Loucy (cell line): Measurements from ENCODE around the gene FAM13A.

Experiments used
- H2AFZ ChIP-seq: fragments of 200-600 bp; sonication (generic); 2 replicates; pipeline ENCODE4 v1.6.0; 2016; ENCODE audit warnings: antibody characterized with exemption, mild to moderate bottlenecking, low read length, moderate library complexity
- H3F3A ChIP-seq: fragments of 200-600 bp; 2 replicates; pipeline ENCODE4 v1.6.0; 2016; ENCODE audit warnings: antibody characterized with exemption, low read depth, mild to moderate bottlenecking
- H3K27me3 ChIP-seq: fragments of 200-600 bp; sonication (generic); 2 replicates; pipeline ENCODE4 v1.6.1; 2014; ENCODE audit warnings: low read length, mild to moderate bottlenecking; ENCODE audit not compliant: insufficient read depth, poor library complexity, severe bottlenecking
- H3K36me3 ChIP-seq: fragments of 200-600 bp; sonication (generic); 2 replicates; pipeline ENCODE4 v1.6.1; 2016; ENCODE audit warnings: low read length; ENCODE audit not compliant: insufficient read depth
- H3K4me1 ChIP-seq: fragments of 200-600 bp; sonication (generic); 2 replicates; pipeline ENCODE4 v1.5.1; 2014; ENCODE audit warnings: low read length, mild to moderate bottlenecking; ENCODE audit not compliant: insufficient read depth, poor library complexity, severe bottlenecking
- H3K4me2 ChIP-seq: fragments of 200-600 bp; sonication (generic); 2 replicates; pipeline ENCODE4 v1.6.0; 2014; ENCODE audit warnings: antibody characterized with exemption, low read length, low read depth, mild to moderate bottlenecking; ENCODE audit not compliant: poor library complexity, severe bottlenecking
- H3K4me3 ChIP-seq: fragments of 200-600 bp; sonication (generic); 2 replicates; pipeline ENCODE4 v1.5.1; 2014; ENCODE audit warnings: low read length, mild to moderate bottlenecking, mixed read lengths; ENCODE audit not compliant: poor library complexity, severe bottlenecking
- H3K79me2 ChIP-seq: fragments of 200-600 bp; sonication (generic); 2 replicates; pipeline ENCODE4 v1.6.1; 2014; ENCODE audit warnings: low read length; ENCODE audit not compliant: insufficient read depth
- H3K9ac ChIP-seq: fragments of 200-600 bp; sonication (generic); 2 replicates; pipeline ENCODE4 v1.6.0; 2014; ENCODE audit warnings: mild to moderate bottlenecking, low read depth, low read length, moderate library complexity; ENCODE audit not compliant: poor library complexity, severe bottlenecking
- H3K9me2 ChIP-seq: fragments of 200-600 bp; sonication (generic); replicated peaks from 2 replicates; pipeline ENCODE4 v1.6.1; 2016; ENCODE audit warnings: low read depth, low read length, mixed read lengths
- H3K9me3 ChIP-seq: fragments of 200-600 bp; sonication (generic); 2 replicates; pipeline ENCODE4 v1.6.1; 2014; ENCODE audit warnings: mild to moderate bottlenecking, antibody characterized with exemption, low read length, low read depth; ENCODE audit not compliant: insufficient read depth
- H4K20me1 ChIP-seq: fragments of 200-600 bp; sonication (generic); 2 replicates; pipeline ENCODE4 v1.6.0; 2014; ENCODE audit warnings: antibody characterized with exemption, low read length, mild to moderate bottlenecking; ENCODE audit not compliant: insufficient read depth, poor library complexity, severe bottlenecking
- CTCF ChIP-seq: fragments of 200-600 bp; sonication (generic); conservative IDR thresholded peaks from 2 replicates; pipeline ENCODE4 v1.5.1; 2014; ENCODE audit warnings: mild to moderate bottlenecking, antibody characterized with exemption, low read length
- EZH2phosphoT487 ChIP-seq: fragments of 200-600 bp; IDR thresholded peaks from 2 replicates; pipeline ENCODE4 v1.6.1; 2018; ENCODE audit warnings: antibody characterized with exemption, mild to moderate bottlenecking, moderate library complexity, borderline replicate concordance

FAM13A gene

GRCh38 chr4:88999392-88999930, 57.5 kb downstream of the FAM13A start:
- Histone ChIP-seq H4K20me1 (no peaks in the 10 kb centered on the region), H3F3A (no peaks in the 10 kb centered on the region), H3K79me2 (no peaks in the 10 kb centered on the region), H3K4me1 (no peaks in the 10 kb centered on the region), H3K9me2 (no peaks in the 10 kb centered on the region), H3K4me3 (no peak overlapping the region), H2AFZ (no peak overlapping the region), H3K9ac (no peak overlapping the region), H3K36me3 (no peaks in the 10 kb centered on the region), H3K9me3 (no peaks in the 10 kb centered on the region), H3K27me3 (no peaks in the 10 kb centered on the region), H3K4me2 (no peak overlapping the region)
- TF ChIP-seq EZH2phosphoT487 (no peak), CTCF (no peak)

- H3K36me3 ChIP-seq, result no peaks in the 10 kb centered on the region
These were observed 58.1 kb downstream of the FAM13A start for GRCh38 chr4:88998891-88999290.

GRCh38 chr4:88998001-88998400, 59.0 kb downstream of the FAM13A start:
- no peaks in the 10 kb centered on the region for H3K9me3 ChIP-seq
- TF ChIP-seq CTCF (no peak), EZH2phosphoT487 (no peak)

More at GRCh38 chr4:88998891-88999290, 58.1 kb downstream of the FAM13A start:
- no peaks in the 10 kb centered on the region for H3K79me2 ChIP-seq
- H3K9ac ChIP-seq, result no peak overlapping the region
- no peak overlapping the region for H3K4me3 ChIP-seq
- H3F3A ChIP-seq, result no peaks in the 10 kb centered on the region
- H3K27me3 ChIP-seq, result no peaks in the 10 kb centered on the region
- H3K9me2 ChIP-seq, result no peaks in the 10 kb centered on the region
- H3K9me3 ChIP-seq, result no peaks in the 10 kb centered on the region
- no peak for TF ChIP-seq EZH2phosphoT487
- TF ChIP-seq CTCF, result no peak
- no peak overlapping the region for H2AFZ ChIP-seq
- no peak overlapping the region for H3K4me2 ChIP-seq
- no peaks in the 10 kb centered on the region for H4K20me1 ChIP-seq
- no peaks in the 10 kb centered on the region for H3K4me1 ChIP-seq

More at GRCh38 chr4:88998001-88998400, 59.0 kb downstream of the FAM13A start:
- Histone ChIP-seq H3K4me3 (no peak overlapping the region), H3K36me3 (no peaks in the 10 kb centered on the region), H2AFZ (no peak overlapping the region), H3K79me2 (no peaks in the 10 kb centered on the region), H3K4me2 (no peak overlapping the region), H3F3A (no peaks in the 10 kb centered on the region), H3K9me2 (no peaks in the 10 kb centered on the region), H4K20me1 (no peaks in the 10 kb centered on the region), H3K4me1 (no peaks in the 10 kb centered on the region), H3K27me3 (no peaks in the 10 kb centered on the region), H3K9ac (no peak overlapping the region)
